Measurements from ENCODE around the gene PROK1.
A peak's percentile ranks its signal among the peaks of the same experiment; 100 is the strongest.
"Not testable (repeated sequence)": the region's sequence is repeated elsewhere in the genome, so short reads cannot be mapped to it uniquely, and the experiment has no call there.

Gene PROK1

GRCh38 chr1:110450929-110451328, at the start of gene PROK1:
Gene PROK1 (plus strand): TSS chr1:110451149. CDS start chr1:110451217, 68 bp downstream.
- DNase-seq (ENCODE audit: low read depth) = no peak

- no peak for DNase-seq (ENCODE audit: low read depth)
Observed at GRCh38 chr1:110403805-110404204, 47.1 kb upstream of the PROK1 start.

GRCh38 chr1:110404401-110404800, 46.5 kb upstream of the PROK1 start:
- DNase-seq (ENCODE audit: low read depth) = no peak

- not testable (repeated sequence) for DNase-seq (ENCODE audit: low read depth)
Observed at GRCh38 chr1:110406407-110406806, 44.5 kb upstream of the PROK1 start.

- peak; percentile 85 for DNase-seq (ENCODE audit: low read depth)
Observed at GRCh38 chr1:110407260-110408210, 43.4 kb upstream of the PROK1 start, which contains the start of gene LAMTOR5. Gene LAMTOR5 (minus strand): TSS chr1:110407694. CDS start chr1:110407620, 74 bp downstream.

GRCh38 chr1:110408488-110408887, 42.5 kb upstream of the PROK1 start:
- DNase-seq (ENCODE audit: low read depth) = no peak

- DNase-seq (ENCODE audit: low read depth) = no peak
Observed at GRCh38 chr1:110409316-110409715, 41.6 kb upstream of the PROK1 start.

GRCh38 chr1:110411173-110411735, 39.7 kb upstream of the PROK1 start:
- no peak for DNase-seq (ENCODE audit: low read depth)

GRCh38 chr1:110412576-110412975, 38.4 kb upstream of the PROK1 start:
- DNase-seq (ENCODE audit: low read depth) = peak; percentile 45

GRCh38 chr1:110413045-110413444, 37.9 kb upstream of the PROK1 start:
- DNase-seq (ENCODE audit: low read depth) = not testable (repeated sequence)

- no peak for DNase-seq (ENCODE audit: low read depth)
Observed at GRCh38 chr1:110418729-110419128, 32.2 kb upstream of the PROK1 start.

GRCh38 chr1:110420023-110420662, 30.8 kb upstream of the PROK1 start:
- DNase-seq (ENCODE audit: low read depth) = no peak

- DNase-seq (ENCODE audit: low read depth) = no peak
Observed at GRCh38 chr1:110420874-110421793, 29.8 kb upstream of the PROK1 start.

GRCh38 chr1:110424699-110425611, 26.0 kb upstream of the PROK1 start:
- DNase-seq (ENCODE audit: low read depth) = no peak

GRCh38 chr1:110425612-110426152, 25.3 kb upstream of the PROK1 start:
- no peak for DNase-seq (ENCODE audit: low read depth)

- no peak for DNase-seq (ENCODE audit: low read depth)
Observed at GRCh38 chr1:110426854-110427253, 24.1 kb upstream of the PROK1 start.

- no peak for DNase-seq (ENCODE audit: low read depth)
Observed at GRCh38 chr1:110428946-110429345, 22.0 kb upstream of the PROK1 start.

GRCh38 chr1:110430366-110430765, 20.6 kb upstream of the PROK1 start:
- DNase-seq (ENCODE audit: low read depth) = no peak

- no peak for DNase-seq (ENCODE audit: low read depth)
Observed at GRCh38 chr1:110430901-110431300, 20.0 kb upstream of the PROK1 start.

GRCh38 chr1:110433213-110433612, 17.7 kb upstream of the PROK1 start:
- no peak for DNase-seq (ENCODE audit: low read depth)
